OCI-LY7 (cell line): Measurements from ENCODE around the gene RASL12.

Experiments used
- CTCF ChIP-seq: fragments of 200-600 bp; sonication (generic); conservative IDR thresholded peaks from 2 replicates; pipeline ENCODE4 v1.5.1; 2014; ENCODE audit warnings: mild to moderate bottlenecking, antibody characterized with exemption, low read length, moderate library complexity, mixed read lengths
- EZH2phosphoT487 ChIP-seq: fragments of 200-600 bp; sonication (generic); IDR thresholded peaks from 2 replicates; pipeline ENCODE4 v1.6.1; 2018; ENCODE audit warnings: low read depth, borderline replicate concordance, mild to moderate bottlenecking, mixed run types, antibody characterized with exemption, low read length, moderate library complexity, mixed read lengths

DNA sequence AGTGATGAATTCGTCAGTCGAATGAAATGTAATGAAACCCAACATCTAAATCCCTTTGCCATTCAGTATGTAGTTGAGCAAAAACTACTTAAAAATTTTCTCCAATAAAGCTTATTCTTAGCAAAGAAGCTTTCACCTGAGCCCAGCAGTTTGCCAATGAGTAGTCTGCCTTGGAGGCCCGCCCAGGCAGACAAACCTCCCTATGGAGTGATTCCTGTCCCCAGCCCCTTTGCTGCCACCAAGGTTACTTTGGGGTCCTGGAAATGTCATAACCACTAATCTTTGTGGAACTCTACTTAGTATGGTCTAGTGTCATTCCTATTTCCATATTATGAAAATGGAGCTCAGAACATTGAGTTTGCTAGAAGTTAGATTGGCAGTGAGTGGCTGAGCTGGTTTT lies 35.1 kb upstream of the RASL12 start:
- no peak for TF ChIP-seq EZH2phosphoT487
- TF ChIP-seq CTCF: no peak
